Neural progenitor cell (in vitro differentiated cells): Measurements from ENCODE around the gene GPR15.

Source experiments
- CTCF ChIP-seq: fragments of 200-600 bp; sonication (generic); IDR thresholded peaks from 2 replicates; pipeline ENCODE4 v1.5.1; 2017; ENCODE audit warnings: antibody characterized with exemption, mild to moderate bottlenecking
- EZH2 ChIP-seq: fragments of 200-600 bp; sonication (generic); IDR thresholded peaks from 2 replicates; pipeline ENCODE4 v1.6.1; 2017; ENCODE audit warnings: antibody characterized with exemption, mild to moderate bottlenecking, moderate library complexity
- EZH2phosphoT487 ChIP-seq: fragments of 200-600 bp; sonication (generic); IDR thresholded peaks from 2 replicates; pipeline ENCODE4 v1.6.1; 2017; ENCODE audit warnings: antibody characterized with exemption

- TF ChIP-seq EZH2 (no peak), CTCF (no peak), EZH2phosphoT487 (no peak)
Observed at GRCh38 chr3:98534734-98535133, 3.0 kb downstream of the GPR15 start.
